D721Med (cell line): ENCODE data around the gene TMTC3.

ENCODE experiments used
- DNase-seq: peaks from one replicate; pipeline ENCODE4 v3.0.0; 2011; ENCODE audit warnings: low spot score; ENCODE audit not compliant: insufficient read length
- FAIRE-seq: peaks from 2 replicates; lab custom pipeline; 2011; peaks lifted over from hg19 to GRCh38; lab: Jason Lieb, UNC
- CTCF ChIP-seq: IDR thresholded peaks from 2 replicates; pipeline ENCODE4 v1.5.1; 2012; ENCODE audit warnings: mild to moderate bottlenecking, control low read depth; ENCODE audit not compliant: insufficient read depth; ENCODE audit errors: missing control alignments

TMTC3 gene

GRCh38 chr12:88166179-88166578 is 24.1 kb downstream of the TMTC3 start:
- no peak for DNase-seq
- no peak for TF ChIP-seq CTCF
- no peak for FAIRE-seq

GRCh38 chr12:88167384-88167783 is 25.3 kb downstream of the TMTC3 start:
- no peak for TF ChIP-seq CTCF
- DNase-seq (no peak), FAIRE-seq (no peak)

GRCh38 chr12:88172844-88173407 is 30.8 kb downstream of the TMTC3 start:
- DNase-seq (no peak), FAIRE-seq (no peak)
- TF ChIP-seq CTCF, result no peak

- DNase-seq (no peak), FAIRE-seq (no peak)
- no peak for TF ChIP-seq CTCF
Measured at GRCh38 chr12:88175544-88175943, 33.4 kb downstream of the TMTC3 start.

GRCh38 chr12:88179436-88180014 is 37.4 kb downstream of the TMTC3 start:
- FAIRE-seq, result no peak
- DNase-seq, result no peak
- no peak for TF ChIP-seq CTCF

- no peak for TF ChIP-seq CTCF
- FAIRE-seq, result no peak
Measured at GRCh38 chr12:88181881-88182280, 39.8 kb downstream of the TMTC3 start.

GRCh38 chr12:88182416-88182815 is 40.3 kb downstream of the TMTC3 start:
- DNase-seq (no peak), FAIRE-seq (no peak)
- TF ChIP-seq CTCF, result no peak

More at GRCh38 chr12:88181881-88182280, 39.8 kb downstream of the TMTC3 start:
- DNase-seq, result no peak
